HG02943 (cell line): ENCODE results near the gene ZKSCAN1.

ENCODE experiments used
- ATAC-seq: cut with Tn5 transposase; IDR thresholded peaks from one replicate; pipeline ENCODE4 v1.9.1; 2021; ENCODE audit warnings: mild to moderate bottlenecking, low read depth, moderate library complexity; ENCODE audit not compliant: unreplicated experiment

Gene ZKSCAN1

GRCh38 chr7:100033526-100033925 is 18.1 kb downstream of the ZKSCAN1 start:
- no peak for ATAC-seq

GRCh38 chr7:100034871-100035510 is 19.6 kb downstream of the ZKSCAN1 start:
- no peak for ATAC-seq

DNA sequence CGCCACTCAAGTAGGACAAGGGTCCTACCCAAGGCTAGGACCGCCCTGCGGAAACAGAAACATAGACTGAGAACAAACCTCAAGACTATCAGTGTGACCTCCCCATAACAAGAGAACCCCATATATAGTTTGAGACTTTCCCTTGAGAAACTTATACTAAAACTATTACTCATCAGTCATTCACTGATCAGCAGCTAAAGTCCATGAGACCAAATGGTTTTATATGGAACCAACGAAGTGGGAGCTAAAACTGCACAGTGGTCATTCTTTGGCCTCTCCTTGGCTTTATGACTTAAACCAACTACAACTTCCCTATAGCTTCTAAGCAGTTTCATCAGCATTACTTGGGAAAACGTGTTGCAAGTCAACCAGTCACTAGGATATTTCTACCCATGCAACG is 20.5 kb downstream of the ZKSCAN1 start:
- ATAC-seq = no peak

DNA sequence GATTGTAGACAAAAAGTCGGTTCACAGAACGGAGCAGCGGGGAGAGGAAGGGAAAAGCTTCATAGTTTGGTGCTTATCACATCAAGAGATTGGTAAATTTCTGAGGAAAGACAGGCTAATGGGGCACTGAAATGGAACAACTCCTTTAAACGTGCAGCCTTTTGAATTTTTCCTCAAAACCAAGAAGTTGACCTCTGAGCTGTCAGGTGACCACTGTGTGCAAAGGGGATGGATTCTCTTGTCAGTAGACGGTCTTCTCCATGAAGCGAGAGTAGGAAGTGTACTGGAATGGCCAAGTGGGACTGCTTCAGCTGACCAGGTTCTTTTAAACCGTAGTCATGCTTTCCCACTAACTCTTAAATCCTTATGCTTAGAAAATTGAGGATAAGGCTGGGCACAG is 22.9 kb downstream of the ZKSCAN1 start:
- ATAC-seq = no peak

- no peak for ATAC-seq
Measured at GRCh38 chr7:100040575-100040974, 25.2 kb downstream of the ZKSCAN1 start.

- ATAC-seq = no peak
Measured at GRCh38 chr7:100044718-100045117, 29.3 kb downstream of the ZKSCAN1 start.

DNA sequence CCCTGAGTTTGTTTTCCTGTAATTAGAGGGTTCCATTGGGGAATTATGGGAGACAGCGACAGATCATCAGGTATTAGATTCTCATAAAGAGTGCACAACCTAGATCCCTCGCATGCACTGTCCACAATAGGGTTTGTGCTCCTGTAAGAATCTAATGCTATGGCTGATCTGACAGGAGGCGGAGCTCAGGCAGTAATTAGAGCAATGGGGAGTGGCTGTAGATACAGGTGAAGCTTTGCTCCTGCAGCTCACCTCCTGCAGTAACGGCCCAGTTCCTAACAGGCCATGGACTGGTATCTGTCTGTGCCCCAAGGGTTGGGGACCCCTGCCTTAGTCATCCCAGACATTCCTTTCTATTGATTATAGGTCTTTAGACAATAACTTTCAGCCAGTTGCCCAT is 33.3 kb downstream of the ZKSCAN1 start:
- ATAC-seq = no peak

GRCh38 chr7:100049441-100050291 is 34.3 kb downstream of the ZKSCAN1 start, which contains the start of gene ZSCAN21:
Gene ZSCAN21 (plus strand): TSS chr7:100049774. CDS start chr7:100057007, 7,233 bp downstream.
- no peak for ATAC-seq

DNA sequence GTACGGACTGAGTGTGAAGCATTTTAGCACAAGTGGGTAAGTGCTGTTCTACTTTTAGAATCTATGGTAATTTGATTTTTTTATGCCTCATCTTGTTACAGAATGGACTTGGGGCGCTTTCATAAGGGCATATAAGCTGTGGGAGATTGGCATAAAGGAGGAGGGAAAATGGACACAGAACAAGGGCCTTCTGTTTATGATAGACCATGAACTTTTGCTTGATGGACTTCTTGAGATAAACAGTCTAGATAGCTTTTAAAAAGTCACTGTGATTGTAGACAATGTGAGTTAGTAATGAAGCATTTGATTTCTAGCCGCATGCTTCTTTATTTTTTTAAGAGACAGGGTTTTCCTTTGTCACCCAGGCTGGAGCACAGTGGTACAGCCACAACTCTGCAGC is 36.2 kb downstream of the ZKSCAN1 start:
- no peak for ATAC-seq

DNA sequence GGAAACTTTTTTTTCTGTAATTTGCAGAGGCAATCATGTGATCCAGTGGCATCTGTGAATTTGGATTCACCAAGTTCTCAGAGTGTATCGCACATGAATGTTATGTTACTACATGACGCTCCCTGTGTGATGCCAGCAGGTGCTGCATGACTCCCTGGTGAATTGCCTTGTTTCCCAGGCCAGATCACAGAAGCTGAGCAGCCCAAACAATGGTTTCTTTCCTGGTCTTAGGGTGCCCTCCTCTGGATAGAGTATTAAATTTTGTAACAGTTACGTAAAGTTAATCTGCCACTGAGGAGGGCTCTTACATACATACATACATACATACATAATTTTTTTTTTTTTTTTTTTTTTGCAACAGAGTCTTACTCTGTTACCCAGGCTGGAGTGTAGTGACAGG is 37.8 kb downstream of the ZKSCAN1 start:
- no peak for ATAC-seq

GRCh38 chr7:100057006-100057405 is 41.6 kb downstream of the ZKSCAN1 start:
- no peak for ATAC-seq

GRCh38 chr7:100059251-100059739 is 43.9 kb downstream of the ZKSCAN1 start:
- ATAC-seq = no peak

DNA sequence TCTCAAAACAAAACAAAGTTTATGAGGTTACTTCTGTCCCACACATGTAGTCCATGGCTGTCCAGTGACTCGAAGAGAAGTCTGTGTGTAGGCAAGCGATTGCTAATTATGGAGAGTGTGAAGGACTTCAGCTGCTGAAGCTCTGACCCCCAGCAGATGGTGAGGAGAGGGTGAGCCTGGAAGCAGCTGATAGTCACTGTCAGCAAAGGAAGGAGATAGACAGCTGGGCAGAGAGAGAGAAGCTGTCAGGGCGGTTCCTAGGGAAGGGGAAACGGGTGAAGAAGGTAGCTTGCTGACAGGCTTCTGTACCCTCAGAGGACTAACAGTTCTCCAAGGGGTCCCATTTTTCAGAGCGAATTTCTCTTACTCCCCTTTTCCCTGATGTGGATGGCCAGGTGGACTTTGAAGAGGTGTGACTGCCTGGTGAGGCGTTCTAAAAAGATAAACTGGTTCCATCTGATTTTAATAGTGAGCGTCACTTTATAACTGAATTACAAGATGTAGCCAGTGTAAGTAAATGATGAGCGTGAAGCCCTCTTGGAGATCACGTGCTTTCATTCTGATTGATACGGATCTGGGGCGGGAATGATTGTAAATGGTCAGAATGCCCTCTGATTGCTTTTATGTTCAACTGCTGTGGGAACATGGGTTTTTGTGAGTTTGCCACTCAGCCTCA is 46.3 kb downstream of the ZKSCAN1 start:
- ATAC-seq = no peak

GRCh38 chr7:100063376-100063775 is 48.0 kb downstream of the ZKSCAN1 start:
- no peak for ATAC-seq

DNA sequence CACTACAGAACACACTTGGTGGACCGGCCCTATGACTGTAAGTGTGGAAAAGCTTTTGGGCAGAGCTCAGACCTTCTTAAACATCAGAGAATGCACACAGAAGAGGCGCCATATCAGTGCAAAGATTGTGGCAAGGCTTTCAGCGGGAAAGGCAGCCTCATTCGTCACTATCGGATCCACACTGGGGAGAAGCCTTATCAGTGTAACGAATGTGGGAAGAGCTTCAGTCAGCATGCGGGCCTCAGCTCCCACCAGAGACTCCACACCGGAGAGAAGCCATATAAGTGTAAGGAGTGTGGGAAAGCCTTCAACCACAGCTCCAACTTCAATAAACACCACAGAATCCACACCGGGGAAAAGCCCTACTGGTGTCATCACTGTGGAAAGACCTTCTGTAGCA is 48.8 kb downstream of the ZKSCAN1 start:
- ATAC-seq = no peak

- no peak for ATAC-seq
Measured at GRCh38 chr7:100065452-100066186, 50.2 kb downstream of the ZKSCAN1 start.

DNA sequence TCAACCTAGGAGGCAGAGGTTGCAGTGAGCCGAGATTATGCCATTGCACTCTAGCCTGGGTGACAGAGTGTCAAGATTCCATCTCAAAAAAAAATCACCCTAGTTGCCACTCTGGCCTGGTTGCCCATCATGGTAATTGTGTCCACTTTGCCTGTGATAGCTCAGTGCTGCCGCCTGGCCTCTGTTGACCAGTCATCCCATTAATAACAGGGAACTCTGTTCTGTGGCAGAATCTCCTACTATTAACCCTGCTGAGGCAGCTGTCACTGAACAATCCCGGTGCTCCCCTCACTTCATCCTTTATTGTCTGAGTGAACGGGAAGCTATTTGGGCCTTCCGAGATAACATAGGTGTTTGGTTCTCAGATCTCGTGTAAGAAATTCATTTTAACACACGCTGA is 51.6 kb downstream of the ZKSCAN1 start:
- no peak for ATAC-seq

GRCh38 chr7:100069991-100070390 is 54.6 kb downstream of the ZKSCAN1 start:
- no peak for ATAC-seq

- no peak for ATAC-seq
Measured at GRCh38 chr7:100071018-100071723, 55.8 kb downstream of the ZKSCAN1 start.

DNA sequence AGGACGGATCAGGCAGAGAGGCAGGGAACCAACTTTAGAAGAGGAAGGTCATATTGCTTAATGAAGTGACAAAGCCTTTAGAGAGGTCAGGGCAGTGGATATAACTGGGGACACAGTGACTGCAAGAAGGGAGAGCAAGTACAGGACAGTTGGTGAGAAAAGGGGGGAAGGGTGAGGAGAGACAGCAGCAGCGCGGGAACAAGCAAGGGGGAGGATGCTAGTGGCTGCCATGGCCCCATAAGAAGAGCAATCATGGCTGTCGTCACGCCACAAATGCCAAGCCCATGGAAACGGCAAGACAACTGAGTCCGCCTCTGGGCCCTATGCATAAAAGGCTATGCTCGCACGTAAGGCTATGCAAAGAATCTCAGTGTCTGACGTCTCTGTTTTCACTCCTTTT is 57.1 kb downstream of the ZKSCAN1 start:
- no peak for ATAC-seq
